ENCODE results near the gene CFAP298.
"Not testable (repeated sequence)": the region's sequence is repeated elsewhere in the genome, so short reads cannot be mapped to it uniquely, and the experiment has no call there.

The CFAP298 gene, protein sequence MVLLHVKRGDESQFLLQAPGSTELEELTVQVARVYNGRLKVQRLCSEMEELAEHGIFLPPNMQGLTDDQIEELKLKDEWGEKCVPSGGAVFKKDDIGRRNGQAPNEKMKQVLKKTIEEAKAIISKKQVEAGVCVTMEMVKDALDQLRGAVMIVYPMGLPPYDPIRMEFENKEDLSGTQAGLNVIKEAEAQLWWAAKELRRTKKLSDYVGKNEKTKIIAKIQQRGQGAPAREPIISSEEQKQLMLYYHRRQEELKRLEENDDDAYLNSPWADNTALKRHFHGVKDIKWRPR

DNA sequence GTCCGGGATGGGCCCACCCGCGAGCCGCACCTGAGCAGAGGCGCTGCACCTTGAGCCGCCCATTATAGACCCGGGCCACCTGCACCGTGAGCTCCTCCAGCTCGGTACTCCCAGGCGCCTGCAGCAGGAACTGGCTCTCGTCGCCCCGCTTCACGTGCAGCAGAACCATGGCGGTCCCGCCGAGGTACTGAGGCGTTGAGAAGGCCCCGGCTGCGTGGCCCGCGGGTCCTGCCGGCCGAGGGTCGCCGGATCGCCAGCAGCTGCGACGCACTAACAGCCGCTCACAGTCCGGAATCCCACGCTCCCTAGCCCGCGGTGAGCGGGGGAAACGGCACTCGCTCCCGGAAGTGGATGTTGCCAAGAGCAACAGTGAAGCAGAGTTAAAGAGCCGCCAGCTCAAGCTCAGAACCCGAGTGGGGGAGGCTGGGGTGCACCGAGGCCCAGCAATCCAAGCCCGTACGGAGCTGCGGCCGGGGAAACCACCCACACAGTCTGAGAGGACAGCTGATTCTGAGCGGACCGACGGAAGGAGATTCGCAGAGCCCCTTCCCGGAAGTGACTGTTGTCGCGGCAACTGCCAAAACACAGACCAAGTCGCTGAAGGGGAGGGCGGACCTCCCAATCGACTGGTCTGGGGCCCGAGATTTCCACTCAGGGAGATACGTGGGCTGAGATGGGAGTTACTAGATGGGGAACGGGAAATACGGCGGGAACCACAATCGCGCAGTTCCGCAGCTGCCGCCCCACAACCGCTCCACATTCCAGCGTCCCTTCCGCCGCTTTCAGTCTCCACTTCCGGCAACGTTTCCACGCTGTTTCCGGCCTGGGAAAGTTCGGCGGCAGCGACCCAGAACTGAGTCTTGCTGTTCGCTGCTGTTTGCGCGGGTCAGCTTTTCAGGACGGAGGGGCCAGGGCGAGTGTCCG, at the start of gene CFAP298:
TSS of gene CFAP298 (minus strand) at position 303 of the 924 bp plus-strand sequence. CDS start at position 169, 134 bp downstream.
- DNase-seq (ENCODE audit: low spot score): peak; percentile 92

DNA sequence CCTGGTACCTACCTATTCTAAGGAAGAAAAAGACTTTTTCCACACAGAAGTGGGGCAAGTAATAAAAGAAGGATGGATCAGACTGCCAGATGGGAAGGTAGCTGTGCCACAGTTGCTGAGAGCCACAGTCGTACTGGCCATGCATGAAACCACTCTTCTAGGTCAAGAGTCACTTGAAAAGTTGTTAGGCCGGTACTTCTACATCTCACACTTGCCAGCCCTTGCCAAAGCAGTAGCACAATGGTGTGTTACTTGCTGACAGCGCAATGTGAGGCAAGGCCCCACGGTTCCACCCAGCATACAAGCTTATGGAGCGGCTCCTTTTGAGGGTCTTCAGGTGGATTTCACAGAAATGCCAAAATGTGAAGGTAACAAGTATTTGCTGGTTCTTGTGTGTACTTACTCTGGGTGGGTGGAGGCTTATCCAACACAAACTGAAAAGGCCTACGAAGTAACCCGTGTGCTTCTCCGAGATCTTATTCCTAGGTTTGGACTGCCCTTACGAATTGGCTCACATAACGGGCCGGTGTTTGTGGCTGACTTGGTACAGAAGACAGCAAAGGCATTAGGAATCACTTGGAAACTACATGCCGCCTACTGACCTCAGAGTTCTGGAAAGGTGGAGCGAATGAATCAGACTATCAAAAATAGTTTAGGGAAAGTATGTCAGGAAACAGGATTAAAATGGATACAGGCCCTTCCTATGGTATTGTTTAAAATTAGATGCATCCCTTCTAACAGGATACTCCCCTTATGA, 49.0 kb upstream of the CFAP298 start:
- not testable (repeated sequence) for DNase-seq (ENCODE audit: low spot score)

DNA sequence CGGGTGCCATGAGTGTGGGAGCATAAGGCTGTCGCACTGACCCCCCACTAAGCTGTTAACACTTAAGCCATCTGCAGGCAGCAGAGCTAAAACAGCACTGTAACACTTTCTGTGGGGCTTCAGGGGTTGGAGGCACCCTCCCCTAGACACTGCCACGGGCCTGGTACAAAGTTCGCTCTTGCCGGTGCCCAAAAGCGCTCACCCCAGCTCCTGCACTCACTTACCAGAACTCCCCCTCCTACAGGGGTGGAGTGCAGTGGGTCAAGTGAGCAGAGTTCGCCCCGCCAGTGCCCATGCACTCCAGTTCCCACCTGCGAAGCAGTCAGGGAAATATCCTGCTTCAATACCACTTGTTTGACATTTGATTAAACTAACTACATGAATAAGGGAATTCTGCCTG, 46.3 kb upstream of the CFAP298 start:
- no peak for DNase-seq (ENCODE audit: low spot score)

DNA sequence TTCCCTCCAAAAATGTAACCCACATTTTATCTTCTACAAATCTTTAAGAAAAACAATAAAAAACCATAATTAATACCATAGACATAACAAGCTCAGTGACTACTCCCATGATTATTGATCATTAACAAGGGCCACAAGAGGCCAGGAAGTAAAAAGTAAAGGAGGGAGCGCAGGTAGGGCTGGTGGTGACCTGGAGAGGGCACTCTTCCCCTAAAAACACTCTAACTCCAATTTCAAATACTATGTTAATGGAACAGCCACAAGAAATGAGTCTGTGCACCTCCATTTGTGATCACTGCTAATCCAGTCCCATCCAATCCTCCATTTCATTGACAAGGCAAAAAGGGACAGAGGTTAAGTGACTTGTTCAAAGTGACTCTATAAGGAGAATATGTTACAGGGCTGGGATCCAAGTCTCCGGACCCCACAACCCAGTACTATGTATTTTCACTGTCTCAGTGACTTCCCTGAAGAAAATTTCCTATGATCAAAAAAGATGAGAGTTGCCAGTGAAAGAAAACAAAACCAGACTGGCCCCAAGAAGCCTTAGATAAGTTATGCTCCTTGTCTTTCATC, 41.2 kb upstream of the CFAP298 start:
- DNase-seq (ENCODE audit: low spot score): no peak

DNA sequence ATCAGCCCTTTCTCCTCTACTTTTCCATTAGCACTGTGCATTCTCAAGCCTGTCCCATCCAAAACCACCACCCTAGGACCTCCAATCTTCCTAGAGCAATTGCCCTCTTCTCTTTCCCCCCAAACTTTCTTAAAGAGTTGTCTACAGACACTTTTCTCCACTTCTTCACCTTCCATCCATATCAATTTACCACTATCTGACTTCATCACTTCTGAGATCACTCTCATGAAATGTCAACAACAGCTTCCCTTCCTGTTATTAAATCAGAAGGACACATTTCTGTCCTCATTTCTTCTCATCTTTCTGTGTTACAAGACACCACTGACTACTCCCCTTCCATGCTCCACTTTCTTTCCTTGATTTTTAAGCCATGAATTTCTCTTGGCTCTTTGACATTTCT, 36.0 kb upstream of the CFAP298 start:
- no peak for DNase-seq (ENCODE audit: low spot score)

DNA sequence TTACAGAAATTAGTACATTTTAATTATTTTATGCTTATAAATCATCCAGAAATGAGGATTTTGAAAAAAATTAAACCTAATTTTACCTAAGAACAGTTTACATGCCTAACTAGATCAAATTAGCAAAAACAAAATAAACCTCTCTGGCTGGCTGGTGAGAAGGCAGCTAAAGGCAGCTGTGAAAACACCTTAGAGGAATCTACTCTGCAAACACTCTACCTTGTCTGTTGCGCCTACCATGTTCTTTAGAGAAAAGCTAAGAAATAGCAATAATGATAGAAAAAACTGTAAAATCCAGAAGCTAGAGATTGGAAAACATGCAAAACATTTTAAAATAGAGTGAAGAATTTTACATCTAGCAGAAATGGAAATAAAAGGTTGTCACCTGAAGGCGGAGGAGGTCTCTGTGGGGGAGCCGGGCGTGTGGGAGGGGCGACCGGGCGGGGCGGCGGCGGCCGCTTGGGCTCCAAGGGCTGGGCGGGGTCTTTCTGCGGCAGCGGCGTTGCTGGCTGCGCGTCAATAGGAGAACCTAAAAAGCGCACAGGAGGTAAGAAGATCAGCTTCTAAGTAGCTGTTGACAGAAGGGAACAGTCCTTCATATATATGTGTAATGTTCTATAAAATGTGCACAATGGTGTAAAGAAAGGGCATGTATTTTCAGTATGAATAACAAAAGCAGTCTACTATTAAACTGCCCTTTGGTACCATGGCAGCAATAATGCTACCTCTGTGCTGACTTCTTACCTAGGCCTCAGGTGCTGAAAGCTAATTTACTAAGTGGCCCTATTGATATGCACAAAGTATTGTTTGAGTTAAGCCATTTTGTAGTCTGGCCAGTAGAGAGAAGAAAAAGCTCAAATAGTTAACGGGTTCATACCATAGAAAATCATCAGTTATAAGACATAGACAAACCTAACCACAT, 33.3 kb upstream of the CFAP298 start:
- DNase-seq (ENCODE audit: low spot score): no peak

DNA sequence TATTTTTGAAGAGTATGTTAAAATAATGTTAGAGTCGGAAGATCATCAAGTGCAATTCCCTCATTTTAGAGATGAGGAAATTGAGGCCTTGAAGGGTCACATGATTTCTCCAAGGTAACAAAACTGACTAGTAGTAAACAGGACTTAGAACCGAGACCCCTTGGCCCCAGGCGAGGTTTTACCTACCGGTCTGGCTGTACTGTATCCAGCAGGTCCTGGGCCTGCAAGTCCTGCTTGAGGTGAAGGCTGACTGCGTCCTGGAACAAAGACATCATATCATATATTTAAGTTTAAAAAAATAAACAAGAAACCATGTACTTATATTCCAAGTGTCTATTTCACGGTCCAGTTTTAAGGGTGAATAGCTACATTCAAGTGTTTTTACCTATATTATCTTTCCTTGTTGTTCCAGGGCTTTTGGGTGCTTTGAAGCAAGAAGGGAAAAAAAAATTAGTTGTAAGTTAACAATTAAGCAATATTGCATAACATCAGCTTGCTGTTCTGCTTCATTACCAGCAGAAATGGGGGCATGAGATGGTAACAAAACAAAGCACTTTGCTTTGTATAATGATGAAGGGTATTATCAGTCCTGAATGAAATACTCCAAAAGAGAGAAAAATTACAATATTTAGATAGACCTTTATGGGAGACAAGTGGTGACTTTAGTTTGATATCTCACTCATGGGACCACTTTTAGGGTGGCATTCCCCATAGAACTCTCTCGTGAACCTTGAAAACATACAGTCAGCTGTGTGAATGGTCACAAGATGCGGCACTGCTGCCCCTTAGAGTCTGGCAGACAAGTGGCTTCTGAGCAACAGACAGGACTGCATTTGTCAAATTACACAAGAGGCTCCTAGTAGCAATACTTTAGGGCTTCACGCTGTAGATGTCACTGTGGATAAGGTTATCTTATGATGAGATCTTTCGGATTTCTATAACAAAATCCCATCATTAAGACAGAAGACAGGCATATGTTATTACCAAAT, 29.8 kb upstream of the CFAP298 start:
- peak; percentile 66 for DNase-seq (ENCODE audit: low spot score)

DNA sequence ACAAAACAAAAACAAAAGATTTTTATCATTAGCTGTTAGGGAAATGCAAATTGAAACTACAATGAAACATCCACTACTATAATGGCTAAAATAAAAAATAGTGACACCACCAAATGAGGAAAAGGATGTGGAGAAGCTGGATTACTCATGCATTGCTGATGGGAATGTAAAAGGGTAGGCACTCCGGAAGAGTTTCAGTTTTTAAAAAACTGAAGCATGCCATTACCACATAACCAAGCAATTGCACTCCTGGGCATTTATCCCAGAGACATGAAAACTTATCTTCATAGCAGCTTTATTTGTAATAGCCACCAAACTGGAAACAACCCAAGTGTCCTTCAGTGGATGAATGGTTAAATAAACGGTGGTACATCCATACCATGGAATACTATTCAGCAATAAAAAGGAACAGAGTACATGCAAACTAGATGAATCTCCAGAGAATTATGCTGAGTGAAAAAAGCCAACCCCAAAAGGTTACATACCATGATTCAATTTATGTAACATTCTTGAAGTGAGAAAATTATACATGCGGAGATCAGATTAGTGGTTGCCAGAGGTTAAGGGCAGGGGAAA, 14.5 kb upstream of the CFAP298 start:
- DNase-seq (ENCODE audit: low spot score): no peak

DNA sequence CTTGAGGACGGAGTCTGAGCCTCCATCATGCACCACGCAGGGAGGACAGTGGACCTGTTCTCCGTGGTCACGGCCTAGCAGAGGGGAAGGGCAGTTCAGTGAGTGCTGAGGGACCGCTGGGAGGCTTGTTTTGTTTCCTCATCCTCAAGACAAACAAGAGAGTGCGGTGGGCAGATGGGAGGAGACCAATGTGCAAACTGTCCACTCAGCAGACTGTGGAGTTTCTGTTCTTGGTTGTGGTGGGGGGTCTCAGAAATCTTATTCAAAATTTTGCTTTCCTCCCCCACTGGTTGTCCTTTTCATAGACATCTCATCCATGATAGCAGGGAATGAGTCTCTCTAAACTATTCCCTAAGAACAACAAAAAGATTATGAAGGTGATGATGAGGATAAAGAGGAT, 6.0 kb upstream of the CFAP298 start:
- not testable (repeated sequence) for DNase-seq (ENCODE audit: low spot score)

DNA sequence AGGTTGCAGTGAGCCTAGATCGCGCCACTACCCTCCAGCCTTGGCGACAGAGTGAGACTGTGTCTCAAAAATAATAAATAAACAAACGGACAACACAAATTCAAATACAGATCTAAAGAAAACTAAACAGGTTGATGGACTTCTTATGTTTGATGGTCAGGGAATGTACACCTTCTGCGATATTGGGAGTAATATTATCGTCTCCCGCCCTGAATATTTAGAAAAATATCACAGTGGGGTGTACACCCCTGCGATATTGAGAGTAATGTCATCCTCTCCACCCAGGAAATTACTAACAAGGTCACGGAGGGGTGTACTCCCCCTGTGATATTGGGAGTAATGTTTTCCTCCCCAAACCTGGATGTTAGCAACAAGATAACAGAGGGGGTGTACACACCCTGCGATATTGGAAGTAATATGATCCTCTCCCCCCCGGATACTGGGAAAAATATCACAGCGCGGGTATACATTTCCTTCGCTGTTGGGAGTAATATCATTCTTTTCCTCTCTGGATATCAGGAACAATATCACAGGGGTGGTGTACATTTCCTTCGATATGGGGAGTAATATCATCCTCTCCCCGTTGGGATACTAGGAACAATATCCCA, 1.4 kb upstream of the CFAP298 start:
- no peak for DNase-seq (ENCODE audit: low spot score)

DNA sequence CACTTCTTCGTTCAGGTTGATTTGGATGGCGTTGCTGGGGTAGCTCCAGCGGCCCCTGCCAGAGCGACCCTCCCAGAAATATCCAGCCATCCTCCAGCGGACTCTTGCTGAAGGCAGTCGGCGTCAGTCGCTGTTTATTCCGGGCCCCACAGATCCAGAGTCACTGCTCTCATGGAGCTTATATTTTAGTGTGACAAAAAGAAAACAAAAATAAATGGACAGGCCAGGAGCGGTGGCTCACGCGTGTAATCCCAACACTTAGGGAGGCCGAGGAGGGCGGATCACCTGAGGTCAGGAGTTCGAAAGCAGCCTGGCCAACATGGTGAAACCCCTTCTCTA, 791 bp upstream of the CFAP298 start:
- DNase-seq (ENCODE audit: low spot score): no peak

DNA sequence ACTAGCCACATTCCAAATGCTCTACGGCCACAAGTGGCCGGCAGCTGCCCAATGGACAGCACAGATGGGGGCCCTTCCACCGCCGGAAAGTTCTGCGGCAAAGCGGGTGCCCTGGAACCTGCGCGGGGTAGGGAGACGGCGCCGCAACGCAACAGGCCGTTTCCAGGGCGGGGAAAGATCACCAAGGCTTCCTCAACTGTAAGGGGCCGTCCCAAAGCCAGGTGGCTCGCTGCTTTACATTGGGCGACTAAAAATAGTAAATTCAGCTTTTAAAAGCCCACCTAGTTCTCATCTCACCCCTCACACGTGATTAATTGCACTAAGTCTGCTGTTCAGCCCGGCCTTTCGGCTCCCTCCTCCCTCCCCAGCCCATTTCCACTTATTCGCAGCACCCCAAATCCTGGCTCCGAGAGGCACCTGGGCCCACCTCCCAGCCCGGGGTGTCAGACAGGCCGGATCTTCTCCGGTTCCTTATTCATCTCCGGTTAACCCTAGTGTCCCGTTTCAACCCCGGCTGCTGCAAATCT, 643 bp downstream of the CFAP298 start:
- peak; percentile 6 for DNase-seq (ENCODE audit: low spot score)

DNA sequence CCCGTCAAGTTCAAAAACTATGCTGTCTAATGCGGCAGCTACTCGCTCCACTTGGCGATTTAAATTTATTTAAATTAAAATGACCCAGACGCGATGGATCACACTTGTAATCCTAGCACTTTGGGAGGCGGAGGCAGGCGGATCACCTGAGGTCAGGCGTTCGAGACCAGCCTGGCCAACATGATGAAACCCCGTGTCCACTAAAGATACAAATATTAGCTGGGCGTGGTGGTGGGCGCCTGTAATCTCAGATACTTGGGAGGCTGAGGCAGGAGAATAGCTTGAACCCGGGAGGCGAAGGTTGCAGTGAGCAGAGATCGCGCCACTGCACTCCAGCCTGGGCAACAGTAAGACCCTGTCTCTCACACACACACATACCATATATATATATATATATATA, 1.2 kb downstream of the CFAP298 start:
- DNase-seq (ENCODE audit: low spot score): not testable (repeated sequence)

DNA sequence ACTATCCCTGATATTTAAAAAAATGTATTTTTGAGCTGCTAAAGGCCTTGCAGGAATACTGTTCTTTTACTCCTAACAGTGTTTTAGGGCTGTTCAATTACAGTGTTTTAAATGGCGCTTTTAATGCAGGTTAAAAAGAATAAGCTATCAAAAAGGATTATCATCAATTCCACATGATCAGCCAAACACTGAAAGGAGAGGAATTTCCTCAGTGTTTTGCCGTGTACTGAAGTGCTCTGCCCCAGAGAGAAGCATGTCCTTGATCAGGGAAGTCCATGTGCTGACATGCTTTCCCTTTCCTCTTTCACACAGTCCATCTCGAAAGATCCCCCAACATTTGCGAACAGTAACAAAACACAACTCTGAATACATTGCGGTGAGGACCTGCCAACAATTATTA, 3.3 kb downstream of the CFAP298 start:
- DNase-seq (ENCODE audit: low spot score): no peak

DNA sequence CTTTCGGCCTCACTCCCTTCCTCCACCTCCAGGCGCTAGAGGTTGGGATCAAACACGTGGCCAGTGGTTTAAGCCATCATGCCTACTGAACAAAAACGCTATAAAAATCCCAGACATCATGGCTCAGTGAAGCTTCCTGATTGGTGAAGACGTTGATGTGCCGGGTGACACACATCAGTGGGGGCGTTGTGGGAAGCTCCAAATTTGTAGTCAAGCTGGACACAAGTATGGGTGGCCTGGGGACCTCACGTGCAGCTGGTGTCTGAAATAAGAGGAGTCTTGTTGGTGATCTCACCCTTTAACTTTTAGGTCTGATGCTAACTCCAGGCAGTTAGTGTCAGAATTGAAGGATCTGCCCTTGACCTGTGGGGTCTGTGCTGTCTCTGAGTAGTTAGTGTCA, 6.7 kb downstream of the CFAP298 start:
- DNase-seq (ENCODE audit: low spot score): no peak

DNA sequence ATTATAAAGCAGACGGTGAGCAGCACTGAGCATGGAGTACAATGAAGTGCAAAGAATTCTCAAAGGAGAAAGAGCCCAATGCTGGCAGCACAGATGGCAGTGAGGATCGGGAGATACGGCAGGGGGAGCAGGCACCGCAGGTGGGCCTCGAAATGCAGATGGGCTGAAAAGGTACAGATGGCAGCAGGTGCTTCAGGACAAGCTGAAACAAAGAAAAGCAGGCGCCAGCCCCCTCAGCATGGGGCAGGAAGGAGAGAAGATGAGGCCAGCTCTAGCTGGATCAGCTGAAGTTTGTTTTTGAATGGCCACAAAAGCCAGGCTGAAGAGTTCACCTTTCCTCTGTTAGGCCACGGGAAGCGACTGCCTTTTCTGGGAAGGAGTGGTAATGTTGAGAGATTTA, 7.7 kb downstream of the CFAP298 start:
- no peak for DNase-seq (ENCODE audit: low spot score)

DNA sequence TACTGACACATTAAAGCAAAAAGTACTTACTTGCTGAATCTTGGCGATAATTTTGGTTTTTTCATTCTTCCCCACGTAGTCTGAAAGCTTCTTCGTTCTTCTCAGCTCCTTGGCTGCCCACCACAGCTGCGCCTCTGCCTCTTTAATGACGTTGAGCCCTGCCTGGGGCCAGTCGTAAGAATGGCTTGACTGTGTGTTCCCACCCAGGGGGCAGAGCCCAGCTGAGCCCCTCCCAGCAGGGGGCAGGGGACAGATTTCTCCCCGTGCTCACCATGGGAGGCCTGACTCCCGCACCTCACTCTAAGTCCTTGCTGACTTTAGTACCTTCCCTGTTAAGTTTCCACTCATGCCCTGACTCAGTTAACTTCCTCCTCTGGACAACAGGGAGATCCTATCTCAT, 9.0 kb downstream of the CFAP298 start:
- DNase-seq (ENCODE audit: low spot score): no peak

DNA sequence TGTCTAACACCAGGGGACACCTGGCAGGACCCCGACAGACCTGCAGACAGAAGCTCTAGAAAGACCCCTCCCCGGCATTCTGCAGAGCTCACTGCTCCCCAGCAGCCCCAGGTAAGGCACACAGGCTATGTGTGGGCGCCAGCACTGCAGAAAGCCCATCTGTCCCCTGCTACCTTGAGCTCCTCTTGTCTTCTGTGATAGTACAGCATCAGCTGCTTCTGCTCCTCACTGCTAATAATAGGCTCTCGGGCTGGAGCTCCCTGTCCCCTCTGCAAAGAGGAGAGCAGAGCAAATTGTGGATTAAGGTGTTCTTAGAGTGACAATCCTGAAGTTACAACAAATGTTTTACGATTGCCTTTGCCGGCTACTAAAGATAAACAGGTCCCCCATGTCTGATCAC, 10.1 kb downstream of the CFAP298 start:
- DNase-seq (ENCODE audit: low spot score): no peak

DNA sequence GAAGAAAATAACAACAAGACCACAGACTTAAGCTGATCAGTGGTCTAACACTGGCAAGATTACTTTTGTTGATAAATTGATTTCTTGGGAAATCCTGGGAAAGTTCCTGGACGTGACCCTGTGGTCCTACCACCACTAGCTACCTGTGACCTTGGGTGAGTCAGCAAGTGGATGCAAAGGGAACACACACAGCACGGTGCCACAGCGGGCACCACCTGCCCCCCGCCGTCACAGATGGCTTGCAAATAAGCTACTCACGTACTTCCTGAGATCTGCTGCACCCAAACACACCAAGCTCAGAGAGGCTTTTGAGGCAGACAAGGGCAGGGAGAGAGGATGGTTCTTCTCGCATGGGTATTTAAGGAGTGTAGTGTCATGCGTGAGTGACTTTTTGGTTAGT, 12.7 kb downstream of the CFAP298 start:
- no peak for DNase-seq (ENCODE audit: low spot score)
